ENCODE data around the gene SMCO3.
A peak's percentile ranks its signal among the peaks of the same experiment; 100 is the strongest.

The SMCO3 gene

DNA sequence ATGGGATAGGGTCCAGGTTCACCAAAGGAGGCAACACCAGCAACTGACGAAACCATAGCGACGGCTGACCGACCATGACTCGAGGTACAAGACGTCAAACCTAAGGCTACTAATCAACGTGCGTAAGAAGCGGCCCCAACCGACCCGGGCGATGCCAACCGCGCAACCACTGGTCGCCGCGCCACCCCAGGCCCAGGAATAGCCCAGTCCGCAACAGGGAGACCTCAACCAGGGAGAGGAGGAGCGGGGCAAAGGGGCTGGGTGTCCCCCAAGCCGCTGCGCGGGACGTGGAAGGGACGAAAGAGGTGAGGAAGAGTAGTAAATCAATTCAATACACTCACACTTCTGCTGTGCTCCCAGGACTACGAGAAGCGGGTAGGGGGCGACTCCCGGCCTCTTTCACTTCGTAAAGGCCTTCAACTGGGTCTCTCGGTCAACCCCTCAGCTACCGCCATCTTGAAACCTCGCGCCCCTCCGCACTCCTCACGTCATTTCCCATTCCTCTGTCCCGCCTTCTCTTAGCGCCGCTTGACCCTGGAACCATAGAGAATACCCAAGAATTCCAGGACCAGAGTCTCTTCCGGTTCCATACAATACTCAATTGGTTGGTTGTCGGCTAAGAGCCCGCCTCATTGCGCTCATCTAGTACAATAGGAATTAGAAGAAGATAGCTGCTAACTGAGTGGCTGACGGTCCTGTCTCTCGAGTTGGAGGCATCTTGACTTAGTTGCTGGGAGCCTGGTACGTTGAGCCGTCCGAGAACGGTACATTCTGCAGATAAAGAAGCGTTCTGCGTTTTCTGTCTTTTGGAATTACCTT, 10.8 kb downstream of the SMCO3 start, which contains the start of the genes C12orf60 and WBP11:
TSS of gene C12orf60 (plus strand) at position 660 of the 819 bp plus-strand sequence. CDS start 19,266 bp downstream, outside the sequence.
TSS of gene WBP11 (minus strand) at position 468 of the 819 bp plus-strand sequence. CDS start 2,095 bp downstream, outside the sequence.
- Mint-ChIP-seq H3K27me3 (no peaks in the 10 kb centered on the region), H3K4me1 (ENCODE audit: low read depth) (peaks cover 43% of the 10 kb centered on the region), H3K36me3 (ENCODE audit: low read depth) (peaks cover 28% of the 10 kb centered on the region), H3K27ac (no peak within 1 kb of the TSS), H3K9me3 (no peaks in the 10 kb centered on the region), H3K4me3 (no peak within 1 kb of the TSS)

DNA sequence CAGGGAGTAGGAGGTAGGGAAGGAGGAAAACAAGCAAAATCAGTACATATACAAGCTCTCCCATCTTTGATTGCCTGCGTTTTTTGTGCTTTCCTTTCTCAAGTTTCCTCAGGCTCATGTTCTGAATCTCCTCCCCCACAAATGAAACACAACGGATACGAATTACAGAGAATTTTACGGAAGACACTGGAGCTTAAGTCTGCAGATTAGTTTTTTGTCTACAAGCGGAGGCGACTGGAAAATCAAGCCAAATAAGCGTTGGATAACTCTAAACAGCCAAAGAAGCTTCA, 11.3 kb downstream of the SMCO3 start:
- Mint-ChIP-seq H3K4me1 (ENCODE audit: low read depth) (peaks cover 43% of the 10 kb centered on the region), H3K36me3 (ENCODE audit: low read depth) (peaks cover 34% of the 10 kb centered on the region), H3K4me3 (no peak overlapping the region), H3K27me3 (no peaks in the 10 kb centered on the region), H3K27ac (no peak overlapping the region), H3K9me3 (no peaks in the 10 kb centered on the region)

DNA sequence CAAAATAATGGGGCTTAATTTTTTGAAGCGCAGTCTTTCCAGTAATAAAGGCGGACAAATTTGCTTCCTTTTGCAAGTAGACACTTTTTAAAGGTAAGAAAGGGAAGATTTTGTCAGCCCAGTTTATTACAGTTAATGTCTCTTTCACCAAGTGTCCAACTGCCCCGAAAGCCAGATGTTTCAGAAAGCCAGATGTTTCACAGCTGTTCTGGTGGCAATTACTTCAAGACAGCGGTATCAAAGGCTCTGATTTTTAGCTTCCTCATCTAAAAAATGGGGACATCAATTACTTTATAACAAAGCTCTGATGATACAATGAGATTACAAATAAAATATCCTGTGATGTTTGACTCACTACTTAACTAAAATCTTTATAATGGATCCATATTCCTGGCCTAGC, 11.7 kb downstream of the SMCO3 start:
- no peaks in the 10 kb centered on the region for H3K27me3 Mint-ChIP-seq
- H3K4me1 Mint-ChIP-seq (ENCODE audit: low read depth): peaks cover 43% of the 10 kb centered on the region
- peaks cover 38% of the 10 kb centered on the region for H3K36me3 Mint-ChIP-seq (ENCODE audit: low read depth)
- H3K27ac Mint-ChIP-seq: no peak overlapping the region
- no peak overlapping the region for H3K4me3 Mint-ChIP-seq
- no peaks in the 10 kb centered on the region for H3K9me3 Mint-ChIP-seq

DNA sequence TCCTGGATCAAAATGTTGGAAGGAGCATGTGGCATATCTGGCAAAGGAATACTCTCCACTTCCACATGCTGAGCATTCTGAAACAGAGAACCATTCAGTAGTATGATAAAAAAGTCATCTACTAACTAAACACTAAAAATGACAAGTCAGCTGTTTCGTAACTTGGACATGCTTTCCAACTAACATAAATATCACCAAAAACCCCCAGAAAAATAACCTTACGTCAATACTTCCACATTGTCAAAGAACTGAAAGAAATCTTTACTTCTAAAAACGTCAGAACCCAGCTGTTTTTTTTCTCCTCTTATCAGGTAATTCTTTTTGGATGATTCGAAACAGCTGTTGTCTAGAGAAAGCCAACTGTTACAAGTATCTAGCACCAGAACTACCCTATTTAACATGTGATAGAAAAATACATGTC, 18.9 kb downstream of the SMCO3 start:
- Mint-ChIP-seq H3K4me1 (ENCODE audit: low read depth) (peaks cover 5% of the 10 kb centered on the region), H3K27ac (no peak overlapping the region)

DNA sequence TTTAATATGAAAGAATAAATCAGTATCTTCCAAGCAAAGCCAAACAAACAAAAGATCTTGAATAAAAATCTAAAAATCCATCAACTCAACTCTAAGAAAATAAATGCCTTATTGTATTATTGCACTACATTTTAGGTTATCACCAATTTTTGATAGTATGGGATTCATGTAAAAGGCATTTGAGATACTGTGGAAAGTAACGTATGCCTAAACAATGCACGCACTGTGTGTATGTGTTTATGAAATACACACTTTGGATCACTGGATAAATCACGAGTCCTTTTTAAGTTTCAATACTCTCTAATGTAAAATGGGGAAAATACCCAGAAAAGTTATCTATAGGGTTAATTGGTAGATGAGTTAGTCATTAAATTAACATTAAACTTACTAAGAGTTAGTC, 28.4 kb downstream of the SMCO3 start:
- peaks cover 56% of the 10 kb centered on the region for H3K36me3 Mint-ChIP-seq (ENCODE audit: low read depth)
- no peaks in the 10 kb centered on the region for H3K9me3 Mint-ChIP-seq
- no peak overlapping the region for H3K4me3 Mint-ChIP-seq
- no peaks in the 10 kb centered on the region for H3K27me3 Mint-ChIP-seq
- H3K4me1 Mint-ChIP-seq (ENCODE audit: low read depth): no peaks in the 10 kb centered on the region
- no peak overlapping the region for H3K27ac Mint-ChIP-seq

More for the DNA sequence above, 18.9 kb downstream of the SMCO3 start:
- Mint-ChIP-seq H3K4me3 (no peak overlapping the region), H3K36me3 (ENCODE audit: low read depth) (peaks cover 91% of the 10 kb centered on the region), H3K27me3 (no peaks in the 10 kb centered on the region), H3K9me3 (no peaks in the 10 kb centered on the region)

DNA sequence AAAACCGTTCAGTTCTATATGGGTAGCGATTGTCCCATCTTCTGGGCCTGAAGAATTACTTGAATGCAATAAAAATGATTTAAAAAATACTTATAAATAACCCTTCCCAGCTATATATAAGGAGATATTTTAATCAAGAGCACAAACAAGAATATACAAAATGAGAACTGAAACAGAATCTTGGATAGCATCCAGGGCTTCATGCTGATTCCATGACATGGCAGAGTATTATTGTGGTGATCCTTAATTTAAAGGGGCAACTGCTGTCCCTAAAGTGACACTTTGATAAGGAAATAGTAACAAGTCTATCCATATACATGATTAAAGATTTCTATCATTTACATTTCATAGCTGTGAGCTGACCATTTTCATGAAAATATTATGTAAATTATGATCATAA, 29.5 kb downstream of the SMCO3 start:
- H3K9me3 Mint-ChIP-seq: no peaks in the 10 kb centered on the region
- no peak overlapping the region for H3K4me3 Mint-ChIP-seq
- H3K27ac Mint-ChIP-seq: no peak overlapping the region
- H3K36me3 Mint-ChIP-seq (ENCODE audit: low read depth): peaks cover 45% of the 10 kb centered on the region
- no peaks in the 10 kb centered on the region for H3K27me3 Mint-ChIP-seq
- no peaks in the 10 kb centered on the region for H3K4me1 Mint-ChIP-seq (ENCODE audit: low read depth)

DNA sequence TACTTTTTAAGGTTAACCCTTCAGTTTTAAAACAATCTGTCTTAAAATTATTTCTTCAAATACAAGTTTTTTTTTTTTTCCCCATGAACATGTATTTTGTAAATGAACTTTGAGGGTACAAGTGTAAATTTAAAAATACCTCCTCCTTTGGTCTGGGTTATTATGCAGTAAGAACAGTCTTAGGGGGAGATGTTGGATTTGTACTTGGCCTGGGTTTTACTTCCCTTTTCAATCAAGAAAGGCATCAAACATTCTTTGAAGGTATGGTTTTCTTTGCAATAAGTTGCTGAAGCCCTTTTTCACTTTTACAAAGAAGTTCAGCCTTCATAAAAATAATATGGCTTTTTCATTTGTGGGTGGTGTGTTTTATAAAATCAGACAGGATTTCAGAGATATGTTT, 31.2 kb downstream of the SMCO3 start:
- H3K27me3 Mint-ChIP-seq: no peaks in the 10 kb centered on the region
- H3K9me3 Mint-ChIP-seq: no peaks in the 10 kb centered on the region
- no peak overlapping the region for H3K4me3 Mint-ChIP-seq
- no peaks in the 10 kb centered on the region for H3K4me1 Mint-ChIP-seq (ENCODE audit: low read depth)
- no peak overlapping the region for H3K27ac Mint-ChIP-seq
- H3K36me3 Mint-ChIP-seq (ENCODE audit: low read depth): peaks cover 32% of the 10 kb centered on the region

DNA sequence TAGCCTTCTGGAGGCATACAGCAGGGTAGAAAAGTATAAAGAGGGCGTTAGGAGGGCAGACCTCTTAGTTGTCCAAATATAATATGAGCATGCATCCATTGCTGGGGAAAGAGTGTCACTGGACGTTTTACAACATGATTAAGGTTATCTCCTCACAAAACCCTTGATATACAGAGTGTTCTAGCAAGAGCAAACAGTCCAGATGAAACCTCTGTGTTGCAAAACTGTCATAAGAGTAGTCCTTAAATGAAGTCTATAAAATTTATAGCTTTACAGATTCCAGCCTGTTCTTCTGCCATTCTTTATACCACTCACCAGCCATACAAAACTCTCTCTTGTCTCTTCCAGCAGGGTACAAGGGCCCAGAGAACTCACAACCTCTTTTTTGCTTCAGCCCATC, 32.4 kb downstream of the SMCO3 start:
- peaks cover 21% of the 10 kb centered on the region for H3K36me3 Mint-ChIP-seq (ENCODE audit: low read depth)
- no peaks in the 10 kb centered on the region for H3K9me3 Mint-ChIP-seq
- H3K27me3 Mint-ChIP-seq: no peaks in the 10 kb centered on the region
- H3K27ac Mint-ChIP-seq: no peak overlapping the region
- H3K4me3 Mint-ChIP-seq: no peak overlapping the region
- H3K4me1 Mint-ChIP-seq (ENCODE audit: low read depth): no peaks in the 10 kb centered on the region

DNA sequence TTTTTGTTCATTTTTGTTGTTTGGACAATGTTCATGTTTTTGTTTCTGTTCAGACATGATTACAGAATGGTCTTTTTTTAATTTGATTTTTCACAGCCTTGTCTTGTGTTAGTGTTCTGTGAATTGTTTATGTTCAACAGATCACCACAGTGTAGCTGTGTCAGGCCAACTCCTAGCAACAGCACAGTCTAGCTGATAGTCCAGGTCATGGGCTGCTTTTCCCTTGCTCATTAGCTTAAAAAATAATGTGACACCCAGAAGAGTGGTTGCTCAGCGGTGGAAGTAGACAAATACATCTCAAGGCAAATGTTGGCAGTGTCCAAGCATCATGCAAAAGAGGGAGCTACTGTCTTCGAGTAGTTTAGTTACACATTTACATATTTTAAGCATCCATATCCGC, 33.1 kb downstream of the SMCO3 start:
- Mint-ChIP-seq H3K4me1 (ENCODE audit: low read depth) (peaks cover 7% of the 10 kb centered on the region), H3K4me3 (no peak overlapping the region), H3K9me3 (no peaks in the 10 kb centered on the region), H3K27me3 (no peaks in the 10 kb centered on the region), H3K36me3 (ENCODE audit: low read depth) (peaks cover 19% of the 10 kb centered on the region), H3K27ac (no peak overlapping the region)

DNA sequence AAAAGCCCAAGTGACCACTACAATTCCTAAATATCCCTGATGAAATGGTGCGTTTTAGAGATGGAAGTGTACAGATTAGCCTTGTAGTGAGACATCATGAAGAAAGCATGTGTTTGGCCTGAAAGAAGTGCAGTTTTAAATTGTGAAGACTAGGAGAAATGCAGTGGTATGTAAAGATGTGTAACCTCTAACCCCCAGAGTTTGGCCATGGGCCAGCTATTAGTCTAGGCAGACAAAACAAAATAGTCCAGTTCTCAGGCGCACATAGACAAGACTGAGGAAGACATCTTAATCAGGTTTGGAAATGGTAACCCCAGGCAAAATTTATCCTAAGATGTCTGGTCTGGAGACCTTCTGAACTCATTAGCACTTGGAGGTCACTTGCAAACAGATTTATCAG, 34.1 kb downstream of the SMCO3 start:
- H3K27ac Mint-ChIP-seq: no peak overlapping the region
- H3K36me3 Mint-ChIP-seq (ENCODE audit: low read depth): peaks cover 12% of the 10 kb centered on the region
- H3K9me3 Mint-ChIP-seq: no peaks in the 10 kb centered on the region
- peaks cover 17% of the 10 kb centered on the region for H3K4me1 Mint-ChIP-seq (ENCODE audit: low read depth)
- no peak overlapping the region for H3K4me3 Mint-ChIP-seq
- no peaks in the 10 kb centered on the region for H3K27me3 Mint-ChIP-seq

DNA sequence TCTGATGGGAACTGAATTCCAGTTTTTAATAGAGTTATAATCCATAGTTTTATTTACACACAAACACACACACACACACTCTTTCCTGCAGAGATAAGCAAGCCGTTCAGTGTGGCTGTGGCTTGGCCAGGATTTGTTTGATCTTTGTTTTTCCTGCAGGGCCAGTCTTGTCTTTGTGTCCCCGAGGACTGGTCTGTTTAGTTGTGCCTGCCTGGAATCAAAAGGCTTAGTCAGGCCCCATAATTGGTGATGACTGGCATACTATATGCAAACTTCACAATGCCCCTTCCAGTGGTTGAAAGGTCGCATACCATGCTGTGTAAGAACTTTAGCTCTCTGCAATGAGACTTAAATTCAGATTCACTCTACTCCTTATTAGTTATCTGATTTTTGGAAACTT, 36.7 kb downstream of the SMCO3 start:
- Mint-ChIP-seq H3K27ac (no peak overlapping the region), H3K36me3 (ENCODE audit: low read depth) (peaks cover 4% of the 10 kb centered on the region), H3K4me3 (no peak overlapping the region), H3K4me1 (ENCODE audit: low read depth) (peaks cover 39% of the 10 kb centered on the region), H3K9me3 (no peaks in the 10 kb centered on the region), H3K27me3 (no peaks in the 10 kb centered on the region)

DNA sequence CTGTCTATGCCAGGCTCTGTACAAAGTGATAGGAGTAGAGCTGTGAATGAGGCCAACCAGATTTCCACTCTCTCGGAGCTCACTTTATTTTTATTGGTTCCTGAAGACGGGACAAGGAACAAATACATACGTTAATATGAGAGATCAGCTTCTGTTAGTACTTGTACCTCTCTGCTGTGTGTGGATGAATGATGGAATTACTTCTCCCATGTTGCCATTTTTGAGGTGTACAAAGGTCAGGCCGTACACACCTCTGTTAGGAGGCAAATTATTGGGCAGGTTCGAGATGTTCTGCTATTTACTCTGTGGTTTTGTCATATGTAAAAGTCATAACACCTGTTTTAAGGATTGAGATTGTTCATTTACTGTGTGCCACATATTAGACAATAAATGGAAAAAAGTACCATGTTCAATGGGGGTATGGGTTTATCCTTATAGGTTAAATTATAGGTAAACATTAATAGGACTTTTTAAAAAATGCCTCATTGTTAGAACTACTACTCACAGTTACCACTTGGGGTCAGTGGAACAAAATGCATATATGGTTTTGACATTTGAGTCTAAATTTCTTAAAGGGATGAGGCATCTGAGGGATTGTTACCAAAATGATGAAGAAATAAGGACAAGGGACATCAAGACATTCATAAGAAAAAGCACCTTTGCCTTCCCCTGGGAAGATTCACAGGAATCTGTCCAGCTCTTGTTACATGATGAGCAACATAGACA, 37.6 kb downstream of the SMCO3 start:
- Mint-ChIP-seq H3K36me3 (ENCODE audit: low read depth) (peaks cover 4% of the 10 kb centered on the region), H3K27ac (no peak overlapping the region), H3K27me3 (no peaks in the 10 kb centered on the region), H3K9me3 (no peaks in the 10 kb centered on the region), H3K4me1 (ENCODE audit: low read depth) (peaks cover 48% of the 10 kb centered on the region), H3K4me3 (peak overlapping the region; percentile 99)

DNA sequence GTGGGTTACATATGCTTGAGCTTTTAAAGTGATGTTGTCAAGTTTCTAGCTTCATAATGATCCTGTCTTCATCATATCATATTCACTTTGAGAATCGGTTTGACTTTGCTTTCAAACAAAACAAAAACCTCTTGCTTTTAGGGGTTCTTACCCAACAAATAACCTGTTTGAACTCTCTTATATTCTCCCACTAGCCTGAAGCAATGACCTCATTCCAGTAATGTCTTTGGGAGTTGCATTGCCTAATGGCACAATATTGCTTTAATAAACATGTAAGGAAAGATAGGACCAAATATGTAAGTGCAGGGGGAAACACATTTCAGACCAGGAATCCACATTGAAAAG, 38.4 kb downstream of the SMCO3 start:
- H3K27me3 Mint-ChIP-seq: no peaks in the 10 kb centered on the region
- peak overlapping the region; percentile 98 for H3K27ac Mint-ChIP-seq
- peaks cover 54% of the 10 kb centered on the region for H3K4me1 Mint-ChIP-seq (ENCODE audit: low read depth)
- H3K36me3 Mint-ChIP-seq (ENCODE audit: low read depth): peaks cover 10% of the 10 kb centered on the region
- no peaks in the 10 kb centered on the region for H3K9me3 Mint-ChIP-seq
- peak overlapping the region; percentile 99 for H3K4me3 Mint-ChIP-seq

DNA sequence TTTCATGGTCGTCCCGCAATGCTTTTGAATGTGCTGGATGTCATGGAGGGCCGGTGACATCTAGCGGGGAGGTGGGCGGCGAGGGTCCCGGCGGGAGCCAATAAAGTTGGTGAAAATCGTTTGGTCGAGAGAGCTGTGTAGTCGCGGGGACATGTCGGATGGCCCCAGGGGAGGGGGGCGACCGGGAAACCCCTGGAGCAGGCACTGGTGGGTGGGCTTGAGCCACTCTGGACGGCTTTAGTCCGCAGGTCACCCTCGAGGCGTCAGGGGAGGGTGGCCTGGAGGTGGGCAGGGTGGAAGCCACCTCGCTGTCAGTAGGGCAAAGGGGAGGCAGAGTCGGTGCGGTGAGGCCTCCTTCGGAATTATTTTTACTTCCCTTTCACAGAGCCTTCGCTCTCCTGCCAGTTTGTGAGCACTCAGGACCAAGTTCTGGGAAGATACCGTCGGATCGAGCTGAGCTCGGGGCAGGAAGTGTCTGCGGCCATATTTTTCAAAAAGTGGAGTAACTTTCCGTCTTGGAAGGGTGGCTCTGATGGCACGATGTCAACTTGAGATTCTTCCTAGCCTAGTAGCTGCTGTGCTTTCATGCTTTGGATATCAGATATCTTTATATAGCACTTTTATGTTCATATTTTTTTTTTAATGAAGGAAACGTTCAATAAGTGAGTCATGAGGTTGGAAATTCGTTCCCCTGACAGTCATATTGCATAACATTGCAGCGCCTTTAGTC, 38.9 kb downstream of the SMCO3 start:
- H3K27ac Mint-ChIP-seq: peak overlapping the region; percentile 98
- H3K9me3 Mint-ChIP-seq: no peaks in the 10 kb centered on the region
- peaks cover 54% of the 10 kb centered on the region for H3K4me1 Mint-ChIP-seq (ENCODE audit: low read depth)
- peaks cover 15% of the 10 kb centered on the region for H3K36me3 Mint-ChIP-seq (ENCODE audit: low read depth)
- peak overlapping the region; percentile 99 for H3K4me3 Mint-ChIP-seq
- H3K27me3 Mint-ChIP-seq: no peaks in the 10 kb centered on the region
